ENCODE data around the gene PSMB5. TPM values are rescaled to one million over a fixed set of nuclear protein-coding genes. Genes with fewer than 3 reads are reported as not detected.

The PSMB5 gene
- 100 to 1,000 TPM in 1 of 2 donors, 10 to 100 TPM in 1; 35.1 to 136 TPM for polyA plus RNA-seq

DNA sequence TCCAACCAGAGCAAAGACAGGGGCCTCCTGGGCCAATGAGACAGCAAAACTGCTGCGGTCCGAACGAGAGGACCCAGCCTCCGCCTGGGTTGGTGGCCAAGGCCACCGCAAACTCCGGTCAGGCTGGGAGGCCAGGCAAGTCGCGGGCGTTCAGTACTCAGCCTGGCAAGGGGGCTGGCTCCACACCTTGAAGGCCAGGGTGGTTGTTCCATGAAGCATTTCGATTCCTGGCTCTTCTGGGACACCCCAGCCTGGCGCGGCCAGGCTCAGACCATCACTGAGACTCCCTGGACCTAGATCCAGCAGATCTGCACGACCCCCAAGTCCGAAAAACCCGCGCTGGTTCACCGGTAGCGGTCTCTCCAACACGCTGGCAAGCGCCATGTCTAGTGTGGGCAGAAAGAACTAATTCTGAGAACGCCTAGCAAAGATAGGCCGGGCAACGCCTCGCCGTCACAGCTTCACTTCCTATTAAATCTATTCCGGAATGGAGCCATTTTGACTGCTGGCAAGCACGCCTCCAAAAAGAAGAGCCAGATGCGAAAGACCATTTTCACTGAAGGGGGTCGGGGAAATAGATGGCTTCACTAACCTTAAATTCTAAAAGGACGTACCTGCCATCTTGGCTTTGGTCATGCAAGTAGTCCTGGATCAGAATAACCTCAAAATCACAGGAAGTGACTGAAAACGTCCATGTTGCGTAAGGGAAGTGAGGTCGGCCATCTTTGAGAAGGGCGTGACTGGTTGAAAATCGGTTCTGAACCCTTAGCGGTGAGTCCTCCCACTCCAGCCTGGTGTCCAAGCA is at the start of gene PSMB5:
Gene PSMB5 (minus strand): TSS at position 403 of the 805 bp plus-strand sequence. CDS start 19 bp downstream, at position 384.
- Histone ChIP-seq H3K9me3 (ENCODE audit: control insufficient read depth in 2 of 2, insufficient read depth in 1 of 2, low read depth in 1 of 2, low read length in 1 of 2) (no peaks in the 10 kb centered on the region), H3K27me3 (ENCODE audit: control insufficient read depth in 1 of 2, insufficient read depth in 2 of 2, low read length in 2 of 2) (no peaks in the 10 kb centered on the region), H3K36me3 (ENCODE audit: control insufficient read depth in 2 of 2, insufficient read depth in 2 of 2, low read length in 1 of 2) (peaks cover 0 to 13% of the 10 kb centered on the region in 2 donors), H3K4me1 (ENCODE audit: control insufficient read depth in 2 of 2, insufficient read depth in 2 of 2, low read length in 1 of 2) (peaks cover 0 to 8% of the 10 kb centered on the region in 2 donors), H3K27ac (ENCODE audit: low read depth in 2 of 2, low read length in 1 of 2) (peak within 1 kb of the TSS; percentile 92 to 93), H3K4me3 (ENCODE audit: low read depth in 1 of 2, low read length in 2 of 2) (peak within 1 kb of the TSS; percentile 91 to 92)
- 0 to 1% methylated on average over 36 of the region's 36 CpGs for WGBS, 2 donors

GRCh38 chr14:23080474-23080873 is 45.8 kb upstream of the PSMB5 start:
- H3K4me3 ChIP-seq (ENCODE audit: low read depth in 1 of 2, low read length in 2 of 2): no peak overlapping the region
- H3K4me1 ChIP-seq (ENCODE audit: control insufficient read depth in 2 of 2, insufficient read depth in 2 of 2, low read length in 1 of 2): no peaks in the 10 kb centered on the region
- H3K27ac ChIP-seq (ENCODE audit: low read depth in 2 of 2, low read length in 1 of 2): no peak overlapping the region
- H3K9me3 ChIP-seq (ENCODE audit: control insufficient read depth in 2 of 2, insufficient read depth in 1 of 2, low read depth in 1 of 2, low read length in 1 of 2): no peaks in the 10 kb centered on the region
- H3K36me3 ChIP-seq (ENCODE audit: control insufficient read depth in 2 of 2, insufficient read depth in 2 of 2, low read length in 1 of 2): peaks cover 15 to 36% of the 10 kb centered on the region in 2 donors
- 75 to 84% methylated on average over 1 of the region's 1 CpG for WGBS, 2 donors
- H3K27me3 ChIP-seq (ENCODE audit: control insufficient read depth in 1 of 2, insufficient read depth in 2 of 2, low read length in 2 of 2): no peaks in the 10 kb centered on the region

DNA sequence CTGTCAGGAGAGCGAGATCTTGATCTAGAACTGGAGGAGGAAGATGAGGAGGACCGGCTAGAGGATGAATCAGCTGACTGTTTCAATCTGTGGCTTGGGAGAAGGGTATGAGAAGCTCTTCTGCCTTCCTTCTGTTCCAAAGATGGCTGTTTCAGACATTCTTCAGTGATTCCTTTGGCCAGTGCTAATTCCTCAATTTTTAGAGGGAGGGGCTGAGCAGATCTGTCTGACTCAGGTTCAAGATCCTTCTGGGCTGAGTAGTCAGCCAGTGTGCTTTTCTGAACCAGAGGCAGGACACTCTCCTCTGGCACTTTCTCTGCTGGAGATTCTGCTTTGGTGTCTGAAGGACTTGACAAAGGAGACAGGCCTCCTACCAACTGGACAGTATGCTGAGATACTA is 45.0 kb upstream of the PSMB5 start:
- Histone ChIP-seq H3K27me3 (ENCODE audit: control insufficient read depth in 1 of 2, insufficient read depth in 2 of 2, low read length in 2 of 2) (no peaks in the 10 kb centered on the region), H3K27ac (ENCODE audit: low read depth in 2 of 2, low read length in 1 of 2) (peak overlapping the region; percentile 2 to 42), H3K4me1 (ENCODE audit: control insufficient read depth in 2 of 2, insufficient read depth in 2 of 2, low read length in 1 of 2) (no peaks in the 10 kb centered on the region), H3K36me3 (ENCODE audit: control insufficient read depth in 2 of 2, insufficient read depth in 2 of 2, low read length in 1 of 2) (peaks cover 15 to 36% of the 10 kb centered on the region in 2 donors), H3K9me3 (ENCODE audit: control insufficient read depth in 2 of 2, insufficient read depth in 1 of 2, low read depth in 1 of 2, low read length in 1 of 2) (no peaks in the 10 kb centered on the region), H3K4me3 (ENCODE audit: low read depth in 1 of 2, low read length in 2 of 2) (no peak overlapping the region)
- WGBS, 2 donors: 84 to 88% methylated on average over 2 of the region's 2 CpGs

DNA sequence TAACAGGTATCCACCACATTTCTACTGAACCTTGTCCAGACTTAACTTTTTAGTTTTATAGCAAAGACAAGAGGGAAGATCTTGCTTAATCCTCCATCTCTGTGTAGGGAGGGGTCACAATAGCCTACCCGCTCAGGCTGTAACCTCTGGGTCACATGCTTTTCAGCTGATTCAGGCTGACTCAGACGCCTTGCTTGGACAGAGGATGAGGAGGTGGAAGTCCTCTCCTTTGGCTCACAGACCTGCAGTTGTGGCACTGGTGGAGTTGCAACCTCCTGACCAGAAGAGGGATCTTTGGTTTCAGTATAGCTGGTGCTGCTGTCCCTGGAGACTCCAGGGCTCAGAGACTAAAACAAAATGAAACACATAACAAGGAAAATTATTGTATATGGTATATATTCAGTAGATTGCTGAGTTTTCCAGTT is 44.0 kb upstream of the PSMB5 start:
- peak overlapping the region; percentile 28 to 51 for H3K27ac ChIP-seq (ENCODE audit: low read depth in 2 of 2, low read length in 1 of 2)
- no peaks in the 10 kb centered on the region for H3K27me3 ChIP-seq (ENCODE audit: control insufficient read depth in 1 of 2, insufficient read depth in 2 of 2, low read length in 2 of 2)
- no peaks in the 10 kb centered on the region for H3K4me1 ChIP-seq (ENCODE audit: control insufficient read depth in 2 of 2, insufficient read depth in 2 of 2, low read length in 1 of 2)
- WGBS, 2 donors: 16 to 34% methylated on average over 2 of the region's 2 CpGs
- H3K36me3 ChIP-seq (ENCODE audit: control insufficient read depth in 2 of 2, insufficient read depth in 2 of 2, low read length in 1 of 2): peaks cover 15 to 36% of the 10 kb centered on the region in 2 donors
- H3K4me3 ChIP-seq (ENCODE audit: low read depth in 1 of 2, low read length in 2 of 2): no peak overlapping the region
- no peaks in the 10 kb centered on the region for H3K9me3 ChIP-seq (ENCODE audit: control insufficient read depth in 2 of 2, insufficient read depth in 1 of 2, low read depth in 1 of 2, low read length in 1 of 2)

- H3K9me3 ChIP-seq (ENCODE audit: control insufficient read depth in 2 of 2, insufficient read depth in 1 of 2, low read depth in 1 of 2, low read length in 1 of 2): no peaks in the 10 kb centered on the region
- no peaks in the 10 kb centered on the region for H3K4me1 ChIP-seq (ENCODE audit: control insufficient read depth in 2 of 2, insufficient read depth in 2 of 2, low read length in 1 of 2)
- peak overlapping the region; percentile 62 to 74 for H3K27ac ChIP-seq (ENCODE audit: low read depth in 2 of 2, low read length in 1 of 2)
- 83 to 88% methylated on average over 5 of the region's 5 CpGs for WGBS, 2 donors
- H3K4me3 ChIP-seq (ENCODE audit: low read depth in 1 of 2, low read length in 2 of 2): no peak overlapping the region
- H3K36me3 ChIP-seq (ENCODE audit: control insufficient read depth in 2 of 2, insufficient read depth in 2 of 2, low read length in 1 of 2): peaks cover 15 to 36% of the 10 kb centered on the region in 2 donors
- H3K27me3 ChIP-seq (ENCODE audit: control insufficient read depth in 1 of 2, insufficient read depth in 2 of 2, low read length in 2 of 2): no peaks in the 10 kb centered on the region
Measured at GRCh38 chr14:23077962-23078361, 43.3 kb upstream of the PSMB5 start.

DNA sequence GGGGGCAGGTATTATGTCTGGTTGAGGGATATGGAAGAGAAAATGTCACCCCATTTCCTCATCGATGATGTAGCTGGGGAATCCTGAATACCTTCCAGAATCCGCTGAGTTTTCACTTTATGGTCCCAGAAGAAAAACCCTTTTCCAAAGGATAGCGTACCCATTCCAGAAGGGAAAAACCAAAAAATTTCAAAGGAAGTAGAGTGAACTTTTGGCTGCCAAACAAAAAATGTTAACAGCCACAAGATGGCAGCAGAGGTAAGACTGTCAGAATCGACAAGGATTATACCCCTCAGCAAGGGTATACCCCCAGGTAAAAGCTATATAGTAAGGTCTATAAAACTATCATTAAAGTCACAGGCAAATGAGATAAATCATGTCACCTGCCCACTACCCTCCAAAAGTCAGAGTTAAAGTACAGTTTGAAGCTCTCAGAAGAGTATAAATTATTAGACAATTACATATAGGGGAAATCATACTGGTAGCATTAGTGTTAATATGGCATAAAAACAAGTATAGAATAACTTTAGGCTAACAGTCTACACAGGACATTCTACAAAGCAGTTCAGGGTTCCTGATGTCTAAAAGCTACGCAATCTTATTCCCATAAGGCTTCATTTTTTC is 42.2 kb upstream of the PSMB5 start:
- Histone ChIP-seq H3K36me3 (ENCODE audit: control insufficient read depth in 2 of 2, insufficient read depth in 2 of 2, low read length in 1 of 2) (peaks cover 15 to 33% of the 10 kb centered on the region in 2 donors), H3K9me3 (ENCODE audit: control insufficient read depth in 2 of 2, insufficient read depth in 1 of 2, low read depth in 1 of 2, low read length in 1 of 2) (no peaks in the 10 kb centered on the region), H3K4me1 (ENCODE audit: control insufficient read depth in 2 of 2, insufficient read depth in 2 of 2, low read length in 1 of 2) (peaks cover 0 to 4% of the 10 kb centered on the region in 2 donors), H3K27ac (ENCODE audit: low read depth in 2 of 2, low read length in 1 of 2) (no peak overlapping the region), H3K4me3 (ENCODE audit: low read depth in 1 of 2, low read length in 2 of 2) (no peak overlapping the region), H3K27me3 (ENCODE audit: control insufficient read depth in 1 of 2, insufficient read depth in 2 of 2, low read length in 2 of 2) (no peaks in the 10 kb centered on the region)
- WGBS, 2 donors: 61 to 62% methylated on average over 5 of the region's 5 CpGs

DNA sequence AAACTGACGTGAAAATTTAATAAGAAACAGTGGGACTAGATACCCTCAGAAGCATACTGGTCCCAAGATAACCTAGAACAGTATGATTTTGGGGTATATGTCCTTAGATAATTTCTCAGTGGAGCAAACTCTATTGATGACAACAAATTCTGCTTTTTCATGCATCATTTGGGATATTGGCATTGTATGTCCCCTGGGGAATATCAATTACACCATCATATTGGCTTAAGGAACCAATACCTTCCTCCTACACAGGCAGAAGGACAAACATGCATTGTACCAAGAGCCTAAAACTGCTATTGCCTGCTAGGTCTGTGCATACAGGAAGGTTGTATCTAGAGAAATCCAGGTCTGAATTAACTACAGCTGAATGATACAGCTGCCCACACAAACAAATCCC is 40.2 kb upstream of the PSMB5 start:
- Histone ChIP-seq H3K4me1 (ENCODE audit: control insufficient read depth in 2 of 2, insufficient read depth in 2 of 2, low read length in 1 of 2) (peaks cover 0 to 5% of the 10 kb centered on the region in 2 donors), H3K36me3 (ENCODE audit: control insufficient read depth in 2 of 2, insufficient read depth in 2 of 2, low read length in 1 of 2) (peaks cover 5 to 21% of the 10 kb centered on the region in 2 donors), H3K9me3 (ENCODE audit: control insufficient read depth in 2 of 2, insufficient read depth in 1 of 2, low read depth in 1 of 2, low read length in 1 of 2) (no peaks in the 10 kb centered on the region), H3K4me3 (ENCODE audit: low read depth in 1 of 2, low read length in 2 of 2) (no peak overlapping the region), H3K27me3 (ENCODE audit: control insufficient read depth in 1 of 2, insufficient read depth in 2 of 2, low read length in 2 of 2) (no peaks in the 10 kb centered on the region), H3K27ac (ENCODE audit: low read depth in 2 of 2, low read length in 1 of 2) (no peak overlapping the region)
- 92 to 100% methylated on average over 1 of the region's 1 CpG for WGBS, 2 donors

GRCh38 chr14:23071921-23072539 is 37.3 kb upstream of the PSMB5 start:
- H3K27ac ChIP-seq (ENCODE audit: low read depth in 2 of 2, low read length in 1 of 2): peak overlapping the region; percentile 81 to 88
- H3K27me3 ChIP-seq (ENCODE audit: control insufficient read depth in 1 of 2, insufficient read depth in 2 of 2, low read length in 2 of 2): no peaks in the 10 kb centered on the region
- H3K9me3 ChIP-seq (ENCODE audit: control insufficient read depth in 2 of 2, insufficient read depth in 1 of 2, low read depth in 1 of 2, low read length in 1 of 2): no peaks in the 10 kb centered on the region
- peaks cover 0 to 5% of the 10 kb centered on the region in 2 donors for H3K4me1 ChIP-seq (ENCODE audit: control insufficient read depth in 2 of 2, insufficient read depth in 2 of 2, low read length in 1 of 2)
- 35 to 44% methylated on average over 5 of the region's 5 CpGs for WGBS, 2 donors
- peaks cover 9 to 18% of the 10 kb centered on the region in 2 donors for H3K36me3 ChIP-seq (ENCODE audit: control insufficient read depth in 2 of 2, insufficient read depth in 2 of 2, low read length in 1 of 2)
- H3K4me3 ChIP-seq (ENCODE audit: low read depth in 1 of 2, low read length in 2 of 2): peak overlapping the region in 1 of 2 donors; percentile 81

DNA sequence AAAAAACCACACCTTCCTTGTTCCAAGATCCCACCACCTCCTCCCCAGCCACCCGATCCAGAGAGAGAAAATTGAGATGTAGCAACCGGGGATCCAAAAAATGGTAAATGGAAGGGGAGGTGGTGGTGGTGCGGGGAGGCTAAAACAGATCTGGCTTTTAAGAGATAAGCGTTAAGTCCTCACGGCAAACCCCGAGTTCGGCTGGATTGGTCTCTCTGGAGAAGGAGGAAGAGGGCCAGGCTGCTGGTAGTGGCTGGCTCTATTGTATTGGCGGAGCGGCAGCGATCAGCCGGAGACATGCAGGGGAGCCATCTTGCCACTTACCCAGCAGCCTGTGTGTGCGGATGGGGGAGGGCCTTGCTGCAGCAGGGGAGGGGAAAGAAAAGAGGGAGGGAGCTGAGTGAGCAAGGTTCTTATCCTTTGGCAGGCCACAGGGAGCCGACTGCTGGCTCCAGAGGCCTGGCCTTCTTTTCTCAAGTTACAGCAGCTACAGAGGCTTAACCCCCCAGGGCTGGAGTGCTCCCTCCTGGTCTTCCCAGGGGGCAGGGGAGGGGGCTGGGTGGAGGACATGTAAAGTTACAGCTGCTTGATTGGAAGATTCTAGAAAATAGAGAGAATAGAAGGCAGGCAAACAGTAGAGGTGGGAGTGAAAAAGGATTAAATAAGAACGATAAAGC is 36.7 kb upstream of the PSMB5 start:
- Histone ChIP-seq H3K4me3 (ENCODE audit: low read depth in 1 of 2, low read length in 2 of 2) (peak overlapping the region; percentile 66 to 81), H3K27me3 (ENCODE audit: control insufficient read depth in 1 of 2, insufficient read depth in 2 of 2, low read length in 2 of 2) (no peaks in the 10 kb centered on the region), H3K4me1 (ENCODE audit: control insufficient read depth in 2 of 2, insufficient read depth in 2 of 2, low read length in 1 of 2) (peaks cover 0 to 5% of the 10 kb centered on the region in 2 donors), H3K27ac (ENCODE audit: low read depth in 2 of 2, low read length in 1 of 2) (peak overlapping the region; percentile 88 to 93), H3K36me3 (ENCODE audit: control insufficient read depth in 2 of 2, insufficient read depth in 2 of 2, low read length in 1 of 2) (peaks cover 12 to 23% of the 10 kb centered on the region in 2 donors), H3K9me3 (ENCODE audit: control insufficient read depth in 2 of 2, insufficient read depth in 1 of 2, low read depth in 1 of 2, low read length in 1 of 2) (no peaks in the 10 kb centered on the region)
- WGBS, 2 donors: 1% methylated on average over 14 of the region's 14 CpGs
